ENCODE data around the gene UGT1A10.

UGT1A10 gene

DNA sequence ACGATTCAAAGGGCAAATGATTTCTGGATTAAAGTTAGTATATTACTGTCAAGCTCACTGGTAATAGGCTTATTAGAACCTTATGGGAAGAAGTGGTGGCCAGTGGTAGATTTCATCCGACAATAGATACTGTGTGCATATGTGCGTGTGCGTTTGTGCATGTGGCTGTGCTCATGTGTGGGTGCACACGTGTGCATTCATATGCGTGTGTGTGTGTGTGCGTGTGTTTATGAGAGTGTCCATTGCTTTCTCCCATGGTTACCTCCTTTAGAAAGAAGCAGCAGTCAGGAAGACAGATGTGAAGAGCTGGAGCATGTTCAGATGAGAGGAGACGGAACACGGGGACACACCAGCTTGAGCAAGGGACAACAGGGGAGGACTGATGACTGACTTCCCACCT lies 133.0 kb downstream of the UGT1A10 start:
- TF ChIP-seq USF1 (IDR thresholded peaks at IDR 0.05) = no peak
- no peak for TF ChIP-seq TCF12 (IDR thresholded peaks at IDR 0.05; ENCODE audit: low read depth)
- TF ChIP-seq NFIC (IDR thresholded peaks at IDR 0.05) = no peak
- no peak for TF ChIP-seq EP300 (IDR thresholded peaks at IDR 0.05; ENCODE audit: borderline replicate concordance)
- no peak for TF ChIP-seq RAD21 (IDR thresholded peaks at IDR 0.05; ENCODE audit: low read depth)
- no peak for TF ChIP-seq YY1 (IDR thresholded peaks at IDR 0.05; ENCODE audit: low read depth)
- no peak for TF ChIP-seq EGR1 (IDR thresholded peaks at IDR 0.05)
- TF ChIP-seq, protein P1, sequence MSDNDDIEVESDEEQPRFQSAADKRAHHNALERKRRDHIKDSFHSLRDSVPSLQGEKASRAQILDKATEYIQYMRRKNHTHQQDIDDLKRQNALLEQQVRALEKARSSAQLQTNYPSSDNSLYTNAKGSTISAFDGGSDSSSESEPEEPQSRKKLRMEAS (IDR thresholded peaks at IDR 0.05) = no peak
- no peak for TF ChIP-seq CREB1 (IDR thresholded peaks at IDR 0.05; ENCODE audit: low read depth)
- TF ChIP-seq FOXM1 (IDR thresholded peaks at IDR 0.05; ENCODE audit: borderline replicate concordance, low read depth) = no peak

- TF ChIP-seq RAD21 (IDR thresholded peaks at IDR 0.05; ENCODE audit: low read depth) (no peak), CEBPB (IDR thresholded peaks at IDR 0.05) (no peak), YY1 (IDR thresholded peaks at IDR 0.05; ENCODE audit: low read depth) (no peak), EGR1 (IDR thresholded peaks at IDR 0.05) (no peak), ZBTB7A (IDR thresholded peaks at IDR 0.05; ENCODE audit: low read depth) (no peak), TEAD4 (IDR thresholded peaks at IDR 0.05) (no peak), FOXM1 (IDR thresholded peaks at IDR 0.05; ENCODE audit: borderline replicate concordance, low read depth) (no peak), NFIC (IDR thresholded peaks at IDR 0.05) (no peak), USF1 (IDR thresholded peaks at IDR 0.05) (no peak), TAF1 (IDR thresholded peaks at IDR 0.05; ENCODE audit: low read depth) (no peak), TCF12 (IDR thresholded peaks at IDR 0.05; ENCODE audit: low read depth) (no peak), CREB1 (IDR thresholded peaks at IDR 0.05; ENCODE audit: low read depth) (no peak), EP300 (IDR thresholded peaks at IDR 0.05; ENCODE audit: borderline replicate concordance) (no peak)
- TF ChIP-seq, protein P1 (IDR thresholded peaks at IDR 0.05) = no peak
- TF ChIP-seq, protein P2, sequence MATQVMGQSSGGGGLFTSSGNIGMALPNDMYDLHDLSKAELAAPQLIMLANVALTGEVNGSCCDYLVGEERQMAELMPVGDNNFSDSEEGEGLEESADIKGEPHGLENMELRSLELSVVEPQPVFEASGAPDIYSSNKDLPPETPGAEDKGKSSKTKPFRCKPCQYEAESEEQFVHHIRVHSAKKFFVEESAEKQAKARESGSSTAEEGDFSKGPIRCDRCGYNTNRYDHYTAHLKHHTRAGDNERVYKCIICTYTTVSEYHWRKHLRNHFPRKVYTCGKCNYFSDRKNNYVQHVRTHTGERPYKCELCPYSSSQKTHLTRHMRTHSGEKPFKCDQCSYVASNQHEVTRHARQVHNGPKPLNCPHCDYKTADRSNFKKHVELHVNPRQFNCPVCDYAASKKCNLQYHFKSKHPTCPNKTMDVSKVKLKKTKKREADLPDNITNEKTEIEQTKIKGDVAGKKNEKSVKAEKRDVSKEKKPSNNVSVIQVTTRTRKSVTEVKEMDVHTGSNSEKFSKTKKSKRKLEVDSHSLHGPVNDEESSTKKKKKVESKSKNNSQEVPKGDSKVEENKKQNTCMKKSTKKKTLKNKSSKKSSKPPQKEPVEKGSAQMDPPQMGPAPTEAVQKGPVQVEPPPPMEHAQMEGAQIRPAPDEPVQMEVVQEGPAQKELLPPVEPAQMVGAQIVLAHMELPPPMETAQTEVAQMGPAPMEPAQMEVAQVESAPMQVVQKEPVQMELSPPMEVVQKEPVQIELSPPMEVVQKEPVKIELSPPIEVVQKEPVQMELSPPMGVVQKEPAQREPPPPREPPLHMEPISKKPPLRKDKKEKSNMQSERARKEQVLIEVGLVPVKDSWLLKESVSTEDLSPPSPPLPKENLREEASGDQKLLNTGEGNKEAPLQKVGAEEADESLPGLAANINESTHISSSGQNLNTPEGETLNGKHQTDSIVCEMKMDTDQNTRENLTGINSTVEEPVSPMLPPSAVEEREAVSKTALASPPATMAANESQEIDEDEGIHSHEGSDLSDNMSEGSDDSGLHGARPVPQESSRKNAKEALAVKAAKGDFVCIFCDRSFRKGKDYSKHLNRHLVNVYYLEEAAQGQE (IDR thresholded peaks at IDR 0.05; ENCODE audit: low read depth) = no peak
Observed at GRCh38 chr2:233772153-233772552, 135.9 kb downstream of the UGT1A10 start.

DNA sequence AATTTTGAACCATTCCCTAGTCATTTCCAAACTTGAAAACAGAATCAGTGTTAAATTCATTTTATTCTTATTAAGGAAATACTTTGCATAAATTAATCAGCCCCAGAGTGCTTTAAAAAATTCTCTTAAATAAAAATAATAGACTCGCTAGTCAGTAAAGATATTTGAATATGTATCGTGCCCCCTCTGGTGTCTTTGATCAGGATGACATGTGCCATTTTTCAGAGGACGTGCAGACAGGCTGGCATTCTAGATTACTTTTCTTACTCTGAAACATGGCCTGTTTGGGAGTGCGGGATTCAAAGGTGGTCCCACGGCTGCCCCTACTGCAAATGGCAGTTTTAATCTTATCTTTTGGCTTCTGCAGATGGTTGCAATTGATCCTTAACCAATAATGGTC lies 136.3 kb downstream of the UGT1A10 start:
- TF ChIP-seq TAF1 (IDR thresholded peaks at IDR 0.05; ENCODE audit: low read depth) = no peak
- TF ChIP-seq TEAD4 (IDR thresholded peaks at IDR 0.05) = no peak
- TF ChIP-seq YY1 (IDR thresholded peaks at IDR 0.05; ENCODE audit: low read depth) = no peak
- no peak for TF ChIP-seq EP300 (IDR thresholded peaks at IDR 0.05; ENCODE audit: borderline replicate concordance)
- TF ChIP-seq NFIC (IDR thresholded peaks at IDR 0.05) = no peak
- TF ChIP-seq ZBTB7A (IDR thresholded peaks at IDR 0.05; ENCODE audit: low read depth) = no peak
- no peak for TF ChIP-seq FOXM1 (IDR thresholded peaks at IDR 0.05; ENCODE audit: borderline replicate concordance, low read depth)
- TF ChIP-seq EGR1 (IDR thresholded peaks at IDR 0.05) = no peak

DNA sequence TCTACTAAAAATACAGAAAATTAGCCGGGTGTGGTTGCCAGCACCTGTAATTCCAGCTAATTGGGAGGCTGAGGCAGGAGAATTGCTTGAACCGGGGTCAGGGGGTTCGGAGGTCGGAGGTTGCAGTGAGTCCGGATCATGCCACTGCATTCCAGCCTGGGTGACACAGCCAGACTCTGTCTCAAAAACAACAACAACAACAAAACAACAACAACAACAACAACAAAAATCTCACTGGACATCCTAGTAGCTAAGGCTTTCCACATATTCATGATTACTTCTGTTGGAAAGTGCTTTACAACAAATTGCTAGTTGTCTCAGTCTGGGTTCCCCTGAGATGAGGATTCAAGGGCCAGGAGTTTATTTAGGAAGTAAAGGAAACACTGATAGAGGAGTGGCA lies 137.6 kb downstream of the UGT1A10 start:
- TF ChIP-seq TCF12 (IDR thresholded peaks at IDR 0.05; ENCODE audit: low read depth) = no peak

DNA sequence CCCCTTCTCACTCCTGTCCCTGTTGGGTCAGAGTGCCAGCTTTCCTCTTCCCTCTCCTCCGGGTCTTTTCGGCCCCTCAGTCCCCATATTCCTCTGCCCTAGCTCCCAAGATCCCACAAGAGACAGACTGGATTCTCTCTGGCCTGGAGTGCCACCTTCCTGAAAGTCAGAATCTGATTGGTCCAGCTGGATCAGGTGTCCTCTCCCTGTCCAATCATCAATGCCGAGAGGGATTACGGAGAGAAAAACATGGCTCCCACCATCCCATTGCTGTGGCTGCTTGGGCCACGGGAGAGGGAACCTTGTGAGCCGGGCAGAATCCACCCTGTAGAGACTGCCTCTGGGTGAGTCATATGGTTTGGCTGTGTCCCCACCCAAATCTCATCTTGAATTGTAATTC lies 139.2 kb downstream of the UGT1A10 start:
- TF ChIP-seq RAD21 (IDR thresholded peaks at IDR 0.05; ENCODE audit: low read depth) = no peak
- TF ChIP-seq TCF12 (IDR thresholded peaks at IDR 0.05; ENCODE audit: low read depth) = no peak
- no peak for TF ChIP-seq ZBTB7A (IDR thresholded peaks at IDR 0.05; ENCODE audit: low read depth)
- TF ChIP-seq EP300 (IDR thresholded peaks at IDR 0.05; ENCODE audit: borderline replicate concordance) = no peak
- no peak for TF ChIP-seq NFIC (IDR thresholded peaks at IDR 0.05)
- no peak for TF ChIP-seq TEAD4 (IDR thresholded peaks at IDR 0.05)

DNA sequence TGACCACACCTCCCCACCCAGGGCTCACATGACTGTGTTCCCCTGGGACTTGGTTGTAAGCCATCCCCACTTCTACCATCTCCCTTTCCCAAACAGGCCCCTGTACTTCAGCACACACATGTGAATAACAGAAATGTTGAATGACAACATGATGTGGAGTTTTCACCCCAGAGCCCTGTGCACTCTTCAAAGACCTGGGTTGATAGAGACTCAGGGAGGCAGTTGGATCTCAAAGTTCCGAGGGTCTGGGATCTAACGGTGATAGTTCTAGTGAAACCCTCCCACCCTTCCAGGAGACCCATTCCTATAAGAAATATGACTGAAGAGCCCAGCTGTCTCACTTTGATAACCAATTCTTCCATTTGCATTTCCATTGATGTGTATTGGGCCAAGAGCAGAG lies 141.8 kb downstream of the UGT1A10 start, which contains the start of gene MROH2A:
Gene MROH2A, plus strand, starts transcription at position 301 of the 400 bp plus-strand sequence. CDS start 1,029 bp downstream, outside the sequence.
- no peak for TF ChIP-seq CREB1 (IDR thresholded peaks at IDR 0.05; ENCODE audit: low read depth)
- TF ChIP-seq TAF1 (IDR thresholded peaks at IDR 0.05; ENCODE audit: low read depth) = no peak
- TF ChIP-seq TCF12 (IDR thresholded peaks at IDR 0.05; ENCODE audit: low read depth) = no peak
- TF ChIP-seq TEAD4 (IDR thresholded peaks at IDR 0.05) = no peak
- no peak for TF ChIP-seq EP300 (IDR thresholded peaks at IDR 0.05; ENCODE audit: borderline replicate concordance)
- TF ChIP-seq, protein P1 (IDR thresholded peaks at IDR 0.05) = no peak
- TF ChIP-seq EGR1 (IDR thresholded peaks at IDR 0.05) = no peak
- no peak for TF ChIP-seq CEBPB (IDR thresholded peaks at IDR 0.05)
- TF ChIP-seq FOXM1 (IDR thresholded peaks at IDR 0.05; ENCODE audit: borderline replicate concordance, low read depth) = no peak
- TF ChIP-seq, protein P2 (IDR thresholded peaks at IDR 0.05; ENCODE audit: low read depth) = no peak
- no peak for TF ChIP-seq ZBTB7A (IDR thresholded peaks at IDR 0.05; ENCODE audit: low read depth)
- no peak for TF ChIP-seq YY1 (IDR thresholded peaks at IDR 0.05; ENCODE audit: low read depth)
- TF ChIP-seq RAD21 (IDR thresholded peaks at IDR 0.05; ENCODE audit: low read depth) = no peak

Data from Ishikawa (cell line).